ENCODE data around the gene NOTCH3. TPM values are rescaled to one million over a fixed set of nuclear protein-coding genes. Genes with fewer than 3 reads are reported as not detected.

NOTCH3 gene
- total RNA-seq, 1 donor from 2014 or later = 559 TPM

DNA sequence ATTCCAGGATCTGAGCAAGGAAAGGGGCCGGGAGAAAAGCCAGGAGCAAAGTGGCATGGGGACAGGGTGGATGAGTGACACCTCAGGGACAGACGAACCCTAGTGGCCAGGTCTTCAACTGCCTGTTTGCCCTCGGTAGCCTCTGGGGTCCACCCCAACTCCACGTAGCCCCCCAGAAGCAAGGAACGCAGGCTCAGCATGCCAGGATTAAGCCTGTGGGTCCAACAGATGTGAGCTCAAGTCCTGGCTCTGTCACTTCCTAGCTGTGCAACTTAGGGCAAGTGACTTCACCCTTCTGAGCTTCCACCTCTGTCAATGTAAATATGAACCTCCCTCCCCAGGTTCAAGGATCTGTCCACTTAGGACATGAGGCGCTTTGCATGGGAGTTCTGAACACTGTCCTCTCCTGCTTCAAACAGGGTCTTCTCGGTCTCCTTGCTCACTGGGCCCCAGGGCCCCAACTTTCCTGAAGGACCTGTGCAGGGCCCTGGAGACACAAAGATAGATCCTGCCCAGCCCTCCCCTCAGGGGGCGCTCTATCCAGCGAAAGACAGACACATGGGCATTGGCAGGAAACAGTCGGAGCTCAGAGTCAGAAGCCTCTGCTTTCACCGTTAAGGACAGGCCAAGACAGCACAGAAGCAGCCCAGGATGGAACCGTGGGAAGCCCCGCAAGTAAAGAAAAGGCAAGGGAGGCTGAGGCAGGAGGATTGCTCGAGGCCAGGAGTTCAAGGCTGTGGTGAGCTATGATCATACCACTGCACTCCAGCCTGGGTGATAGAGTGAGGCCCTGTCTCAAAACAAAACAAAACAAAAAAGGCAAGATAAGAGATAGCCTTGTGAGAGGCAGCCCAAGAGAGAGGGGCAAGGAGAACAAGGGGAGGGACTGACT, 80.4 kb downstream of the NOTCH3 start:
- no peak for DNase-seq (ENCODE audit: low spot score)
- TF ChIP-seq, protein P1, sequence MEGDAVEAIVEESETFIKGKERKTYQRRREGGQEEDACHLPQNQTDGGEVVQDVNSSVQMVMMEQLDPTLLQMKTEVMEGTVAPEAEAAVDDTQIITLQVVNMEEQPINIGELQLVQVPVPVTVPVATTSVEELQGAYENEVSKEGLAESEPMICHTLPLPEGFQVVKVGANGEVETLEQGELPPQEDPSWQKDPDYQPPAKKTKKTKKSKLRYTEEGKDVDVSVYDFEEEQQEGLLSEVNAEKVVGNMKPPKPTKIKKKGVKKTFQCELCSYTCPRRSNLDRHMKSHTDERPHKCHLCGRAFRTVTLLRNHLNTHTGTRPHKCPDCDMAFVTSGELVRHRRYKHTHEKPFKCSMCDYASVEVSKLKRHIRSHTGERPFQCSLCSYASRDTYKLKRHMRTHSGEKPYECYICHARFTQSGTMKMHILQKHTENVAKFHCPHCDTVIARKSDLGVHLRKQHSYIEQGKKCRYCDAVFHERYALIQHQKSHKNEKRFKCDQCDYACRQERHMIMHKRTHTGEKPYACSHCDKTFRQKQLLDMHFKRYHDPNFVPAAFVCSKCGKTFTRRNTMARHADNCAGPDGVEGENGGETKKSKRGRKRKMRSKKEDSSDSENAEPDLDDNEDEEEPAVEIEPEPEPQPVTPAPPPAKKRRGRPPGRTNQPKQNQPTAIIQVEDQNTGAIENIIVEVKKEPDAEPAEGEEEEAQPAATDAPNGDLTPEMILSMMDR (IDR thresholded peaks at IDR 0.05) = peak; percentile 18
- Mint-ChIP-seq H3K36me3 (ENCODE audit: low read depth) (peaks cover 28% of the 10 kb centered on the region), H3K4me1 (ENCODE audit: low read depth) (peaks cover 16% of the 10 kb centered on the region), H3K9me3 (ENCODE audit: low read depth) (no peaks in the 10 kb centered on the region), H3K27me3 (ENCODE audit: low read depth) (no peaks in the 10 kb centered on the region), H3K27ac (ENCODE audit: unreplicated experiment) (peak overlapping the region; percentile 2), H3K4me3 (ENCODE audit: unreplicated experiment) (no peak overlapping the region)

DNA sequence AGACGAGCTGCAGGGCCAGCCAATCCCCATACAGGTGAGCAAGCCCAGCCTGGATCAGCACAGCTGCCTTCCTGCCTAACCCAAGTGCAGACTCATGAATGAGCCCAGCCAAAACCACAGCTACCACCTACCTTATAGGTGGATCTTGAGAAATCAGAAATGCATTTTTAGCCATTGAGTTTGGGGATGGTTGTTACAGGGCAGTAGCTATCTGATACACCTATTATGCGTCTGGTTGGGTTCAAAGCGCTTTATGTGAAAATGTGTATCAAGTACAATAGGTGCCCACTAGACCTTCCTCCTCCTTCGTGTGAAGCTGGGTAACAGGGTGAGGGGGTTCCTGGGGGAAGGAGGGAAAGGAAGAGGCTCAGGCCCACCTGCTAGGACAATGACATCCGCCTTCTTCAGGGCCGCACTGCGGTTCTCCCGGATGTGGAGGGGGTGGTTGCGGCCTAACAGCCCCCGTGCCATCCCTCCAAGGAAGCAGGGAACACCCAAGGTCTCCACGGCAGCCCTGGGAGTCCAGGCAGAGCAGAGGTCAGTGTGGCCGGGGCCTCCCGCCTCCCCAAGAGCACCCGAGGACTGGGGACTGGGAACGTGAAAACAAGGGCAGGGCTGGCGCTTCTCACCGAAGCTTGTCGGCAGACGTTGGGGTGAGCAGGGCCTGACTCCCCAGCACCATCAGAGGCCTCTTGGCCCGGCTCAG, 81.9 kb downstream of the NOTCH3 start:
- no peaks in the 10 kb centered on the region for H3K9me3 Mint-ChIP-seq (ENCODE audit: low read depth)
- peaks cover 17% of the 10 kb centered on the region for H3K4me1 Mint-ChIP-seq (ENCODE audit: low read depth)
- no peak overlapping the region for H3K27ac Mint-ChIP-seq (ENCODE audit: unreplicated experiment)
- H3K27me3 Mint-ChIP-seq (ENCODE audit: low read depth) = no peaks in the 10 kb centered on the region
- peaks cover 34% of the 10 kb centered on the region for H3K36me3 Mint-ChIP-seq (ENCODE audit: low read depth)
- H3K4me3 Mint-ChIP-seq (ENCODE audit: unreplicated experiment) = no peak overlapping the region
- TF ChIP-seq, protein P1 (IDR thresholded peaks at IDR 0.05) = no peak
- peak; percentile 75 for DNase-seq (ENCODE audit: low spot score)

DNA sequence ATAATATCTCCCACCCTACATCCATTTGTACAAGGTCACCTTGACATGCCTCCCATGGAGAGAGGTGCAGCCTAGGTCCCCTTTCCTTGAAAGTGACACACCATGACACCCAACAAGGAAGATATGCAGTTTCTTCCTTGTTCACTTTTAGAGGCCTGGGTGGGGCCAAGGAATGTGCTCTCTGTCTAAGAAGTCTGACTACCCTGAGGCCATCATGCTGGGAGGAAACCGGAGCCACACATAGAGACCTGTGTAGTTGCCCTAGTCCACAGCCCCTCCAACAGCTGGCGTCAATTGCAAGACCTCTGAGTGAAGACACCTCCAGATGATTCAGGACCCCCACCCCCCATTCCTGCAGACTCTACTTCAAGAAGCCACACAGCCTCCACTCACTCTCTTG, 82.5 kb downstream of the NOTCH3 start:
- no peaks in the 10 kb centered on the region for H3K27me3 Mint-ChIP-seq (ENCODE audit: low read depth)
- peaks cover 35% of the 10 kb centered on the region for H3K36me3 Mint-ChIP-seq (ENCODE audit: low read depth)
- peaks cover 13% of the 10 kb centered on the region for H3K4me1 Mint-ChIP-seq (ENCODE audit: low read depth)
- DNase-seq (ENCODE audit: low spot score) = peak; percentile 54
- TF ChIP-seq, protein P1 (IDR thresholded peaks at IDR 0.05) = no peak
- H3K27ac Mint-ChIP-seq (ENCODE audit: unreplicated experiment) = peak overlapping the region; percentile 5
- no peaks in the 10 kb centered on the region for H3K9me3 Mint-ChIP-seq (ENCODE audit: low read depth)
- no peak overlapping the region for H3K4me3 Mint-ChIP-seq (ENCODE audit: unreplicated experiment)

DNA sequence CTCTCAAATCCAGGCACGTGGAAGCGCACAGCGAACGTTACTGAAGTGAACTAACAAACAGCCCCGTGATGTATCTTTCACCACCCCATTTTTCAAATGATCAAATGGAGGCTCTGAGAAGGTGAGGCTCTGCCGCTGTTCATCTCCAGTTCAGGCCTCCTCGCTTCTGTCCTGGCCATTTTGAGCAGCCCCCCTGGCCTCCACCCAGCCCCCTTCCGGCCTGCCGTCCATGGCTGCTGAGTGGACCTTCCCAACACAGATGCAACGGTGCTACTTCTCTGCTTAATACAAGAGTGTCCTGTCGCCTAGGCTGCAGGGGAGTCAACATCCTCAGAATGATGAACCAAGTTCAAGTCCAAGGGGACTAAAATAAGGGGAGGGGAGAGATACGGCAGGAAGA, 83.9 kb downstream of the NOTCH3 start:
- Mint-ChIP-seq H3K4me3 (ENCODE audit: unreplicated experiment) (no peak overlapping the region), H3K27me3 (ENCODE audit: low read depth) (no peaks in the 10 kb centered on the region), H3K27ac (ENCODE audit: unreplicated experiment) (peak overlapping the region; percentile 34), H3K4me1 (ENCODE audit: low read depth) (peaks cover 10% of the 10 kb centered on the region), H3K9me3 (ENCODE audit: low read depth) (no peaks in the 10 kb centered on the region), H3K36me3 (ENCODE audit: low read depth) (peaks cover 39% of the 10 kb centered on the region)
- peak; percentile 38 for DNase-seq (ENCODE audit: low spot score)
- TF ChIP-seq, protein P1 (IDR thresholded peaks at IDR 0.05) = no peak

Data from chondrocyte (in vitro differentiated cells).